KOPT-K1 (cell line): ENCODE data around the gene NUDT16L1.
A peak's percentile ranks its signal among the peaks of the same experiment; 100 is the strongest.

Experiments
- H3K27ac ChIP-seq: fragments of 200-600 bp; sonication (generic); 2 replicates; pipeline ENCODE4 v1.5.1; 2016; ENCODE audit warnings: antibody characterized with exemption, mild to moderate bottlenecking, low read depth, low read length; ENCODE audit not compliant: poor library complexity, severe bottlenecking
- H3K36me3 ChIP-seq: fragments of 200-600 bp; sonication (generic); 2 replicates; pipeline ENCODE4 v1.5.1; 2017; ENCODE audit warnings: antibody characterized with exemption, mild to moderate bottlenecking, low read length, moderate library complexity; ENCODE audit not compliant: insufficient read depth
- H3K9me3 ChIP-seq: fragments of 200-600 bp; sonication (generic); 2 replicates; pipeline ENCODE4 v1.5.1; 2017; ENCODE audit warnings: antibody characterized with exemption, low read length, mild to moderate bottlenecking; ENCODE audit not compliant: insufficient read depth, poor library complexity, severe bottlenecking

The NUDT16L1 gene

DNA sequence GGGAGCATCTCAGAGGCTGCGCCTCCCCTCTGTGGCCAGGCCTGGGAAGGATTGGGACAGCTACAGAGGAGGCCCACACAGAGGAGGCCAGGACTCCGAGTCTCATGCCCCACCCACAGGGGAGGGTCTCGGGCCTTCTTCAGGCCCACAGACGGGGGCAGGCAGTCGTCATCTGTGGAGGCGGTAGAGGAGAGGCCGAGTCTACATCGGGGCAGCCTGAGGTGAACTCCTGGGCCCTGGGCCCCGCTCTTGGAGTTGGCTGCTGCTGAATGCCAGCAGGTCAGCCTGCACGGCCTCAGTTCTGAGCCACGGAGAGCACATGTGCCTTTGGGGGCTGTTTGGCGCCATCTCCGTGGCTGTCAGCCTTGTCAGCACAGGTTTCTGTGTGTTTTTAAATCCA lies 8.1 kb upstream of the NUDT16L1 start:
- Histone ChIP-seq H3K9me3 (no peaks in the 10 kb centered on the region), H3K36me3 (peaks cover 68% of the 10 kb centered on the region; the same call in 1 of the 2 replicates), H3K27ac (no peak overlapping the region)

DNA sequence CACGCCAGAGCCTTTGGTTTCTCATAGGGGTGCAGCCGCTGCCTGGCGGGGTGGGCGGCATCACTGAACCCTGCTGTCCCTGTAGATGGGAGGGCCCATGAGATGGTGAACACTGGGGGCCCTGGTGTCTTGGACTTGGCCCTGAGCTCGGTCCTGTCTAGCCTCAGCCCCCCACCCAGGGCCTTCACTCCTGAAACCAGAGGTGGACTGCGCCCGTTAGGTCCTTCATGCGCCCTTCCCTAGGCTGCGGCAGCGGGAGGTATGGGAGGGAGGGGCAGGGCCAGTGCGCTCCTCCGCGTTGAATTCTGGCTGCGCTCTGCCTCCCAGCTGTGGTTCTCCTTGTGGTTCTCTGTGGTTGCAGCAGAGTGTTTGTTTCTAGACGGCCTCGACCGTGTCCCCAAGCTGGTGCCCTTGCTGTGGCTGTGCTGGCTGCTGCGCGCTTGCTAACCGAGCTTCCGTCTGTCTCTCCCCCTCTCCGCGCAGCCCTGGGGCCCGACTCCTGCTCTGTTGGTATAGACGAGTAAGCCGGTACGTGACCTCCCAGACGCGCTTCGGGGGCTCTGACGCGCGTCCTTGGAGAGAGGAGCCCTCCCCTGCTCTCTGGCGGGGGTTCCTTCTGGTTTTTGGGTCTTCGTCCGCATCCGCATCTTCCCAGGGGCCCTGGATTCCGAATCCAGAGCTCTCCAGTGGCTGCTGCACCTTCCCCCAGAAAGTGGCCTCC lies 7.4 kb upstream of the NUDT16L1 start:
- no peaks in the 10 kb centered on the region for H3K9me3 ChIP-seq
- H3K36me3 ChIP-seq = peaks cover 67% of the 10 kb centered on the region; the same call in 1 of the 2 replicates
- H3K27ac ChIP-seq = no peak overlapping the region

DNA sequence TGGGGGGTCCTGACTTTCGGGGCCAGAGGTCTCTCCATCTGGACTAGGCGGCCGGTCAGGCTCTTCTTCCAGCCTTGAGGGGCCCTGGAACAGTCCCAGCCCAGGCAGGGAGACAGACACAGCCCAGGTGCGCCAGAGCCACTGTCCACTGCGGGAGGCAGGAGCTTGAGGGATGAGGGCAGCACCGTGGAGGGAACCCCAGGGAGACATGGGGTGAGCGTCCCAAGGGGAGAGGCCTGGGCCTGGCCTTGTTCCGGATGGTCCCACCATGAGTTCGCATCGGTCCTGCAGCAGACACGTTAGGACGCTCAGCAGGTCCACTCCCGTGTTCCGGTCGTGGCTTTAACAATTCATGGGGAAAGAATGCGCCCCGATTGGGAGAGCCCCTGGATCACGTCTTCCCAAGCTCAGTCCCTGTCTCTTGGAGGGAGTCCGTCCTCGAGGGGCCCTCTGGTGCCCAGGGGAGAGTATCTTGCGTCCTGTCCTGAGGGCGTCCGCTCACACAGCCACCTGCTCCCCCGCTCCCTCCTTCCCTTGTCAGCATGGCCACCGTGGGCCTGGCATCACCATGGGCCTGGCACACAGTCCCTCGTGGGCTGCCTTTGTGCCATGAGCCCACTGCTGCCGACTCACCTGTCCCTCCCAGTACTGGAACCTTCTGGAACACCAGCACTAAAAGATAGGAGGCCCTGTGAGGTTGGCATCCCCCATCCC lies 6.7 kb upstream of the NUDT16L1 start:
- peaks cover 61% of the 10 kb centered on the region; the same call in 1 of the 2 replicates for H3K36me3 ChIP-seq

DNA sequence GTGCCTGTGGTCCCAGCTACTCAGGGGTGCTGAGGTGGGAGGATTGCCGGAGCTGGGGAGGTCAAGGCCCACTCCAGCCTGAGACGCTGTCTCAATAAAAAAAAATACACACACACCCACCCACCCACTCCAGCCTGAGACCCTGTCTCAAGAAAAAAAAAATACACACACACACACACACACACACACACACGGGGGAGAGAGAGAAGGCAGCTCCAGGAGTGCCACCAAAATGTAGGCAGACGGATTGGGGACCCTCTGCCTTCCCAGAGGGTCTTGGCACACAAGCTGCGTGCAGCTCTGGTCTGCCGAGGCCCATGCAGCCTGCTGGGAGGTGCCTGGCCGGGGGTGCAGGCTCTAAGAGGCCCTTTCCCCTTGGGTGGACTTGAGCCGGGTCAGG lies 5.9 kb upstream of the NUDT16L1 start:
- H3K27ac ChIP-seq = no peak overlapping the region
- H3K36me3 ChIP-seq = peaks cover 53% of the 10 kb centered on the region; the same call in 1 of the 2 replicates
- no peaks in the 10 kb centered on the region for H3K9me3 ChIP-seq

More for the DNA sequence above, 6.7 kb upstream of the NUDT16L1 start:
- Histone ChIP-seq H3K27ac (no peak overlapping the region), H3K9me3 (no peaks in the 10 kb centered on the region)

DNA sequence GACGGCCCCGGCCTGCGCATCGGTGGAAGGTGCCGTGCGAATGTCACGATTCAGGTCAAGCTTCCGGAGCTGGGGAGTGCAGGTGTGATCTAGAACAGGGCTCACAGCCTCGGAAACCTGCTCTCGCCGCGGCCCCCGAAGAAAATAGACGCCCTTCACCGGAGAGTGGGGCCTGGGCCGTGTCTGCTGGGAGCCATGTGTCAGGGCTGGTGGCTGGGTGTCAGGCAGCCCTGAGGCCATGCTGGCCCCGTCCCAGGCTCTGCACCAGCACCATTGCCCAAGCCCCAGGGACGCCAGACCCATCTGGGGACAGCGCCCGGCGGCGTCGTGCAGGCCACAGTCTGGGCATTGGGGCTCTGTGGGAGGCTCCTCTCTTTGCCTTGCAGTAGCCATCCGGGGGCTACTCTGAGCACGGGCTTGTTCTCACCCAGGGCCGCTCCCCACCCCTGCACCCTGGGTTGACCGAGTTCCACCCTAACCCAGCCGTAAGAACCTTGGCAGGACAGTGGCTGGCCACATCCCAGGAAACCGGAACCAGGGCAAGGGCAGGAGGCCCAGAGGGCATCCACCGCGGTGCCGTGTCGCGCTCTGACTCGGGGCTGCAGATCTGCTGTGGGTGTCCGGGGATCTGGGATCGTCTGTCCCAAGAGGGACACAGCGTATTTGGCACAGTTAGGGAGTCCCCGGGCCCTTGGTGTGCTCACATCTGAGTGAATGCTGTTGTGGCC lies 5.3 kb upstream of the NUDT16L1 start:
- H3K9me3 ChIP-seq = no peaks in the 10 kb centered on the region
- H3K36me3 ChIP-seq = peaks cover 47% of the 10 kb centered on the region; the same call in 1 of the 2 replicates
- no peak overlapping the region for H3K27ac ChIP-seq

DNA sequence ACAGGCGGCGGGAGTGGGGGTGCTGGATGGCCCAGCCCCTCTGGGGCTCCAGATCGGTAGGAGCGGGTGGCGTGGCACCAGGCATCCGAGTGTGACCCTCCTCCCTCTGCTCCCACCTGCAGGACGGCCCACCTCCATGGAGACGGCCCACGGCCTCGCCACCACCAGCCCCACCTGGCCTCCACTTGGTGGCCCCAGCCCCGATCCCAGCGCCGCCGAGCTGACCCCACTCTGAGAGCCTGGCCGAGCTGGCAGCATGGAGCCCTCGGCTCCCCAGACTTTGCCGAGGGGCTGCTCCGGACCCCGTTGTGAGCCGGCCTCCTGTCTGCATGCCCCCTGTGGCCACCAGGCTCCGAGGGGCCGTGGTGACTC lies 4.7 kb upstream of the NUDT16L1 start:
- no peaks in the 10 kb centered on the region for H3K9me3 ChIP-seq
- H3K27ac ChIP-seq = no peak overlapping the region
- peaks cover 41% of the 10 kb centered on the region; the same call in 1 of the 2 replicates for H3K36me3 ChIP-seq

DNA sequence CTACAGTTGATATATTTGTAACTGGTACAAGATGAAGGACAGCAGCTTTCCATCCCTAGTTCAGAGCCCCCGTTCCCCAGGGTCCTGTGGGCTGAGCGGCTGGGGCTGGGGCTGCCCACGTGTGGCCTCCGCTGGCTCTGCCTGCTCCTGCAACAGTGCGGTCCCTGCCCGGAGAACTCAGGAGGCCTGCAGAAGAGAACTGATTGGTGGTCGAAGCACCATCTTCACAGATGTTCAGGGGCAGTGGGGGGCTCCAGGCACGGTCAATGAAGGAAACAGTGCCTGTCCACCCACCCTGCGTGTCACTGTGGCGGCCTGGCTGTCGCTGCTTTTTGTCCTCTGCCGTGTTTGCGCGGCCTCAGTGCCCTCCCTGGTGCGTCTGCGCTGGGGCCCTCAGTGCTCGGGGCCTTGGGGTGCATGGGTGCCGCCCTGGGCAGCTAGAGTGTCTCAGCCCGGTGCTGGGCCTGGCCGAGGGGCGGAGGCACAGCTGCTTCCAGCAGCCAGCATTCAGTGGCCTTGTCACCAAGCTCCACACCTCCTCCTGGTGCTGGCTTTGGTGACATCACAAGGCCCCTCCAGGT lies 4.2 kb upstream of the NUDT16L1 start:
- H3K27ac ChIP-seq = no peak overlapping the region
- H3K36me3 ChIP-seq = peaks cover 36% of the 10 kb centered on the region; the same call in 1 of the 2 replicates
- no peaks in the 10 kb centered on the region for H3K9me3 ChIP-seq

DNA sequence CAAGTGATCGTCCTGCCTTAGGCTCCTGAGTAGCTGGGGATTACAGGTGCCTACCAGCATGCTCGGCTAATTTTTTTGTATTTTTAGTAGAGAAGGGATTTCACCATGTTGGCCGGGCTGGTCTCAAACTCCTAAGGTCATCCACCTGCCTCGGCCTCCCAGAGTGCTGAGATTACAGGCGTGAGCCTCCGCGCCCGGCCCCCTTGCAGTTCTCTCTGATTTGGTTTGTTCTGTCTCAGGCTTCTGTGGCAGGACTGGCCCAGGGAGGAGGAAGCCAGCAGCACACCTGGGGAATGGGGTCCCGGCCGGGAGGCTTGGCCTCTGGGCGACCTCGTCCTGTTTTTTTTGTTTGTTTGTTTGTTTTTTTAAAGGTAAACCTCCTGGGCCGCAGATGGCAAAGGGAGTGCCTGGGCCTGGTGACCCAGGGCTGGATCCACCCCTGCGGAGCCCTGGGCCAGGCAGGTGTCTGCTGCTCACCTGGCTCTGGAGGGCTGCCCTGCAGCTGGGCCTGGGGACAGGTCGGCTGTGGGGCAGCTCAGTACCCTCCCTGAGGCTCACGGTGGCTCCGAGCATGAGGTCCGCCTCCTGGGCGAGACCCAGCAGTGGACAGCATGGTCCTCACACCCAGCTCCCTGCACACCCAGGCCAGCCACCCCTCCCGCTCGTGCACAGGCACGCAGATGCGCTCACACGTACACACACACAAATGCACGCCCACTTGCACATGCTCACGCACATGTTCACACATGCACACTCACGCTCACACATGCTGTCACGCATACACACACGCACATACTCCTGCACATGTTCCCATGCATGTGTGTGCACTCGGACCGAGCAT lies 3.3 kb upstream of the NUDT16L1 start:
- H3K36me3 ChIP-seq = peaks cover 30% of the 10 kb centered on the region
- no peak overlapping the region for H3K27ac ChIP-seq

DNA sequence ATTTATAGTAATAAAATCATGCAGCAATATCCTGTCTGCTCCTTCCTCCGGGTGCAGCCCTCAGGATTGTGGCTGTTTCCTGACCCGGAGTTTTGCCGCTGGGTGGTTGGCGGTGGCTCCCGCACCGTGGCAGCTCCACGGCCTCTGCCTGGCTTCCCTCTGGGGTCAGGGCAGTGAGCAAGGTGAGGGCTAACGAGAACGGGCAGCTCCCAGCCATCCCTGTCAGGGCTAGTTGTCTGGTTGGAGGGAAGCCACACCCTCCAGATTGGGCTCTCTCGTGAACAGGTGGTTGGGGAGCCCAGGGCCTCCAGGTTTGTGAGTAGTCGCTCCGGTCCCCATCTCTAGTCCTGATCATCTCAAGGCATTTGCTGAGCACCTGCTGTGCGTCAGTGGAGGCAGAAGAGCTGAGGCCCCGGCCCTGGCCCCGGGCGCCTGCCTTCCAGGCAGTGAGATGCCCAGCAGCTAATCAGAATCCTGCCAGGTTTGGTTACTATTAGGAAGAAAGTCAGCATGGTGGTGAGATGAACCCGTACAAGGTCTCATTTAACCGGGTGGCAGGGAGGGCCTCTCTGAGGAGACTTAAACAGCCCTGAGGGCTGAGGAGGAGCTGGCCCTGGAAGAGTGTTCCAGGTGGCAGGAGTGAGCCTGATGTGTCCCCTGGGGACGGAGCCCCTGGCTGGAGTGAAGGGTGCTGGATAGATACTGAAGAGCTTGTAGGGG lies 2.3 kb upstream of the NUDT16L1 start:
- no peaks in the 10 kb centered on the region for H3K9me3 ChIP-seq
- peaks cover 34% of the 10 kb centered on the region for H3K36me3 ChIP-seq
- H3K27ac ChIP-seq = no peak overlapping the region

More for the DNA sequence above, 3.3 kb upstream of the NUDT16L1 start:
- no peaks in the 10 kb centered on the region for H3K9me3 ChIP-seq

DNA sequence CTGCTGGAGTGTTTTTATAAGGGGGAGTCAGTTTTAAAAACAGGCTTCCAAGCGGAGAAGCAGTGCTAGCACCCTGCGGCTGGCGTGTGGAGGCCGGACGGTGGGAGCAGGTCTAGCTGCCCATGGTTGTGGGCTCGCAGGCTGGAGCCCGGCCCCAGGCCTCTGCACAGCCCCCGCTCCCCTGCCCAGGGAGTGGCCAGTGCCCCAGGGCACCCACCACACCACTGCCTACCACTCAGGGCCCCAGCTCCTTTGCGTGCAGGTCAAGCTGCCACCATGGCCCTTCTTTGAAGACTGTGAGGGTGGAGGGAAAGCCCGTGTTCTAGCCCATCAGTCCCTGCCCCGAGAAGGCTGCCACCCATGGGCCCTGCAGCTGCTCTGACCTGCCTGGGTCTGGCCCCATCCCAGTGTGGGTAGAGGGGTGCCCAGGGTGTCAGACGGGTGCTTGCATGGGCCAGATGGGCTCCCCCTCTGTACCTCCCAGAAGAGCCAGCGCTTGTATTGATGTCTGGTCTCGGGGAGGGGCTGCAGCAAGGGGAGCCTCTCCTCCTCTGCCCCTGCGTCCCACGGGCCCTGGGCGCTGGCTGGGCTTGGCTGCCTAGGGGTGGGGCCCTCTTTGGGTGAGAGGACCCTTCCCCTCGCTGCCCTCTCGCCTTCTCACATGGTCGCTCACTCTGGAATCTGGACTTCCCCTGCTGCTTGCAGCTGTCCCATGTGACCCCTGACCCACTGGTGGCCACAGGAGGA lies 1.5 kb upstream of the NUDT16L1 start:
- Histone ChIP-seq H3K9me3 (no peaks in the 10 kb centered on the region), H3K27ac (no peak overlapping the region), H3K36me3 (peaks cover 34% of the 10 kb centered on the region)

DNA sequence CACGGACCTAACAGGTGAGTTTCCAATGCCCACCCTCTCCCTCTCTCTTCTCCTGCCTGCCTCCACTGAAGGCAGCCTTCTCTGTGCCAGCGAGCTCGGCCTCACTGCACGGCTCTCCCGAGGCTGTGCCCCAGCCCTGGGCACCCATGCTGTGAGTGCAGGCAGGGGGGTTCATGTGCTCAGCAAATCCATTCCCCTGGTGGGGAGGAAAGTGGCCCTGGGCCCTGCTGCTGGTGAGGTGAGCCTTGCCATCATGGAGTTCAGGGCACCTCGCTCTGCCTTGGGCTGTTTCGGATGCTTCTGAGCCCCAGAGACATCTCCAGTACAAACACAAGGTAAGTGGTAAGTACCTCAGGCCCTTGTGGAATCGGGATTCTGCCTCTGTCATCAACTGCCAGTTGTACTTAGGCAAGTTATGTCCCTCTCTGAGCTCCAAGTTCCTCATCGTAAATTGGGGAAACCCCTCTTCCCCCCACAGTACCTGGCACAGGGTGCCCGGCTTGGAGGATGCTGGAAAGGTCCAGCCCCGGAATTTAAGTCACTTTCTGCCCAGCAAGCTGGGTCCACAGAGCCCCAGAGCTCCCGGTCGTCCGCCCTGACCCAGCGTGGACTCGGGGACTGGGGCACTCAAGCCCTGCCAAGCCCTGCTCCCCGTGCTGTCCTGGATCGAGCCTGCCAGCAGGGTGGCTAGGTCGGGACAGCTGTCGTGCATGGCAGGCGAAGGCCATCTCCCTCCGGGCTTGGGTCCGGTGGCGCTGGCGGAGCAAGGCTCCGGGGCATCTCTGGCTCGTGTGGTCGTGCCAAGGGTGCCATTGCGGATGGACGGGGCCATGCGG lies 684 bp upstream of the NUDT16L1 start:
- Histone ChIP-seq H3K27ac (peak overlapping the region; percentile 79), H3K36me3 (peaks cover 40% of the 10 kb centered on the region), H3K9me3 (no peaks in the 10 kb centered on the region)

DNA sequence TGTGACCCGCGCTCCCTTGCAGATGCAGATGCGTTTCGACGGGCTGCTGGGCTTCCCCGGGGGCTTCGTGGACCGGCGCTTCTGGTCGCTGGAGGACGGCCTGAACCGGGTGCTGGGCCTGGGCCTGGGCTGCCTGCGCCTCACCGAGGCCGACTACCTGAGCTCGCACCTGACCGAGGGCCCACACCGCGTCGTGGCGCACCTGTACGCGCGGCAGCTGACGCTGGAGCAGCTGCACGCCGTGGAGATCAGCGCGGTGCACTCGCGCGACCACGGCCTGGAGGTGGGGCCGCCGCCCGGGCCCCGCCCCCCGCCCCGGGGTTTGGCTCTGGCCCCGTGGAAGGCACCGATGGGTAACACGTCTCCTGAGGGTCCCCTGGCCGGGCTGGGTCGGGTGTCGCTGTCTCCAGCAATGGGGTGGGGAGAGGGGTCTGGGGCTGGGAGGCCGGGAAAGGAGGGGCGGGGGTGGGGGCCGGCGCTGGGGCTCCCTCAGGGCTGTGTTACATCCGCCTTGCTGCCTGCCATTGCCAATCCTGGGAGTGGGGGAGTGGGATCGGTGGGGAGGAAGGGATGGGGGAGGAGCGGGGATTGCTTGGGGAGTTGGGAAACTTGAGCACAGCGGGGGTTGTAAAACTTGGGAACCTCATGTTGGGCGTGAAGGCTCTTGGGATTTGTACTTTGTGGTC lies 737 bp downstream of the NUDT16L1 start:
- Histone ChIP-seq H3K27ac (peak overlapping the region; percentile 79), H3K36me3 (peaks cover 43% of the 10 kb centered on the region), H3K9me3 (no peaks in the 10 kb centered on the region)
